GM18507 (cell line): ENCODE measurements around the gene USB1.

Experiments used
- DNase-seq: peaks from one replicate; pipeline ENCODE4 v3.0.0; 2011; ENCODE audit warnings: low read depth; ENCODE audit not compliant: insufficient read length; ENCODE audit errors: extremely low spot score
- FAIRE-seq: peaks from 2 replicates; lab custom pipeline; 2011; peaks lifted over from hg19 to GRCh38; lab: Jason Lieb, UNC

The USB1 gene

DNA sequence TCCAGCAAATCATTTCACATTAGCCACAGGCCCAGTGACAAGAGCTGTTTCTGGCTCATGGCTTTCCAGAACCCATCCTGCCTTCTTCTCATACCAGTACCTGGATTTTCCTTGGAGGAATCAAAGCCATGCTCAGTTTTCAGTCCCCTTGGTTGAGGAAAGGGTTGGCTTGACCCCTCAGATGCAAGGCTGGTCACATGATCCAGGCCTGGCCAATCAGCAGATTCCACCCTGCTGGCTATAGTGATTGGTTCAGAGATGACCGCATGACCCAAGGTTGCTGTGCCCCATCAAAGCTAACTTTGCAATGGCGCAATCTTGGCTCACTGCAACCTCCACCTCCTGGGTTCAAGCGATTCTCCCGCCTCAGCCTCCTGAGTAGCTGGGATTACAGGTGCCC, 69.4 kb downstream of the USB1 start:
- no peak for FAIRE-seq
- no peak for DNase-seq
